Stimulated activated effector memory CD8-positive, alpha-beta T cell treated with anti-CD3 and anti-CD28 coated beads, Interleukin-12 subunit alpha, Interleukin-12 subunit beta, amount 100 ng/mL, for 72 hours (primary cell): Measurements from ENCODE around the gene KRTAP10-9.
"Not testable (repeated sequence)": the region's sequence is repeated elsewhere in the genome, so short reads cannot be mapped to it uniquely, and the experiment has no call there.

Experiments used
- ATAC-seq: fragments of 150-1000 bp; cut with Tn5 transposase; 2 replicates; pipeline ENCODE4 v1.10.0; 2021
- DNase-seq, 2 donors: peaks; one replicate each; pipeline ENCODE4 v3.0.0; 2021 to 2022; ENCODE audit warnings: low spot score in 2 of 2
- H3K27ac Mint-ChIP-seq: one replicate; pipeline ENCODE4 v1.8.0; 2022; ENCODE audit warnings: mild to moderate bottlenecking, mixed read lengths
- H3K36me3 Mint-ChIP-seq: one replicate; pipeline ENCODE4 v1.8.0; 2022; ENCODE audit warnings: mild to moderate bottlenecking, mixed read lengths
- H3K4me1 Mint-ChIP-seq: one replicate; pipeline ENCODE4 v1.8.0; 2022; ENCODE audit warnings: mixed read lengths
- H3K4me3 Mint-ChIP-seq: one replicate; pipeline ENCODE4 v1.8.0; 2022; ENCODE audit warnings: mild to moderate bottlenecking, mixed read lengths
- H3K9me3 Mint-ChIP-seq: one replicate; pipeline ENCODE4 v1.8.0; 2022; ENCODE audit warnings: mixed read lengths

Gene KRTAP10-9

GRCh38 chr21:44603109-44603875 lies 23.6 kb upstream of the KRTAP10-9 start:
- no peak for ATAC-seq
- no peak overlapping the region for H3K4me3 Mint-ChIP-seq

GRCh38 chr21:44603911-44604310 lies 23.0 kb upstream of the KRTAP10-9 start:
- no peaks in the 10 kb centered on the region for H3K36me3 Mint-ChIP-seq
- peaks cover 6% of the 10 kb centered on the region for H3K4me1 Mint-ChIP-seq
- DNase-seq, result no peak
- peaks cover 2% of the 10 kb centered on the region for H3K9me3 Mint-ChIP-seq
- no peak overlapping the region for H3K27ac Mint-ChIP-seq
- H3K4me3 Mint-ChIP-seq, result no peak overlapping the region
- ATAC-seq, result no peak

More at GRCh38 chr21:44603109-44603875, 23.6 kb upstream of the KRTAP10-9 start:
- no peak overlapping the region for H3K27ac Mint-ChIP-seq
- peaks cover 3% of the 10 kb centered on the region for H3K9me3 Mint-ChIP-seq
- H3K4me1 Mint-ChIP-seq, result peaks cover 6% of the 10 kb centered on the region
- DNase-seq, result no peak
- H3K36me3 Mint-ChIP-seq, result no peaks in the 10 kb centered on the region

- ATAC-seq, result no peak
- peaks cover 4% of the 10 kb centered on the region for H3K4me1 Mint-ChIP-seq
- peaks cover 17% of the 10 kb centered on the region for H3K9me3 Mint-ChIP-seq
- no peaks in the 10 kb centered on the region for H3K36me3 Mint-ChIP-seq
- H3K4me3 Mint-ChIP-seq, result no peak overlapping the region
- no peak for DNase-seq
- no peak overlapping the region for H3K27ac Mint-ChIP-seq
Observed at GRCh38 chr21:44606495-44606894, 20.4 kb upstream of the KRTAP10-9 start.

- H3K36me3 Mint-ChIP-seq, result no peaks in the 10 kb centered on the region
- no peak overlapping the region for H3K27ac Mint-ChIP-seq
- peaks cover 18% of the 10 kb centered on the region for H3K9me3 Mint-ChIP-seq
- ATAC-seq (no peak), DNase-seq (no peak)
- peaks cover 6% of the 10 kb centered on the region for H3K4me1 Mint-ChIP-seq
- H3K4me3 Mint-ChIP-seq, result no peak overlapping the region
Observed at GRCh38 chr21:44609193-44609592, 17.7 kb upstream of the KRTAP10-9 start.

GRCh38 chr21:44610157-44610843 lies 16.6 kb upstream of the KRTAP10-9 start:
- not testable (repeated sequence) for H3K36me3 Mint-ChIP-seq, DNase-seq, H3K27ac Mint-ChIP-seq, ATAC-seq, H3K4me3 Mint-ChIP-seq, H3K4me1 Mint-ChIP-seq
- H3K9me3 Mint-ChIP-seq, result peaks cover 18% of the 10 kb centered on the region

- Mint-ChIP-seq H3K27ac (no peak overlapping the region), H3K36me3 (no peaks in the 10 kb centered on the region), H3K4me1 (peaks cover 16% of the 10 kb centered on the region), H3K9me3 (peaks cover 18% of the 10 kb centered on the region), H3K4me3 (no peak overlapping the region)
- no peak for DNase-seq
- ATAC-seq, result no peak
Observed at GRCh38 chr21:44611551-44611950, 15.3 kb upstream of the KRTAP10-9 start.

GRCh38 chr21:44612029-44612486 lies 14.8 kb upstream of the KRTAP10-9 start, which contains the start of gene KRTAP10-8:
TSS of gene KRTAP10-8 (plus strand) at chr21:44612079. CDS start at chr21:44612101, 22 bp downstream.
- peak within 1 kb of the TSS; percentile 48 for H3K27ac Mint-ChIP-seq
- H3K9me3 Mint-ChIP-seq, result peaks cover 18% of the 10 kb centered on the region
- DNase-seq (no peak), ATAC-seq (no peak)
- no peaks in the 10 kb centered on the region for H3K36me3 Mint-ChIP-seq
- H3K4me3 Mint-ChIP-seq, result no peak within 1 kb of the TSS
- peaks cover 21% of the 10 kb centered on the region for H3K4me1 Mint-ChIP-seq

GRCh38 chr21:44612669-44613229 lies 14.1 kb upstream of the KRTAP10-9 start:
- Mint-ChIP-seq H3K27ac (peak overlapping the region; percentile 48), H3K9me3 (peaks cover 18% of the 10 kb centered on the region), H3K36me3 (no peaks in the 10 kb centered on the region), H3K4me1 (peaks cover 24% of the 10 kb centered on the region), H3K4me3 (no peak overlapping the region)
- DNase-seq, result peak in 1 of 2 donors; percentile 43
- ATAC-seq, result no peak

GRCh38 chr21:44613386-44614155 lies 13.3 kb upstream of the KRTAP10-9 start:
- ATAC-seq (no peak), DNase-seq (peak in 1 of 2 donors; percentile 38)
- H3K36me3 Mint-ChIP-seq, result no peaks in the 10 kb centered on the region
- peaks cover 18% of the 10 kb centered on the region for H3K9me3 Mint-ChIP-seq
- H3K4me3 Mint-ChIP-seq, result no peak overlapping the region
- H3K4me1 Mint-ChIP-seq, result peaks cover 32% of the 10 kb centered on the region
- H3K27ac Mint-ChIP-seq, result peak overlapping the region; percentile 48

GRCh38 chr21:44614161-44614631 lies 12.7 kb upstream of the KRTAP10-9 start:
- no peak overlapping the region for H3K27ac Mint-ChIP-seq
- no peak overlapping the region for H3K4me3 Mint-ChIP-seq
- peak in 1 of 2 donors; percentile 36 for DNase-seq
- ATAC-seq, result no peak
- peaks cover 16% of the 10 kb centered on the region for H3K9me3 Mint-ChIP-seq
- H3K36me3 Mint-ChIP-seq, result no peaks in the 10 kb centered on the region
- H3K4me1 Mint-ChIP-seq, result peaks cover 38% of the 10 kb centered on the region

- Mint-ChIP-seq H3K36me3 (no peaks in the 10 kb centered on the region), H3K4me3 (no peak overlapping the region), H3K4me1 (peaks cover 45% of the 10 kb centered on the region), H3K27ac (no peak overlapping the region), H3K9me3 (peaks cover 16% of the 10 kb centered on the region)
- DNase-seq (peak in 1 of 2 donors; percentile 37), ATAC-seq (no peak)
Observed at GRCh38 chr21:44614961-44615391, 11.9 kb upstream of the KRTAP10-9 start.

- H3K27ac Mint-ChIP-seq, result no peak overlapping the region
Observed at GRCh38 chr21:44615466-44615865, 11.4 kb upstream of the KRTAP10-9 start.

GRCh38 chr21:44615911-44616590 lies 10.8 kb upstream of the KRTAP10-9 start:
- H3K4me3 Mint-ChIP-seq, result no peak overlapping the region
- H3K9me3 Mint-ChIP-seq, result peaks cover 21% of the 10 kb centered on the region
- DNase-seq (peak in 1 of 2 donors; percentile 38), ATAC-seq (no peak)
- H3K36me3 Mint-ChIP-seq, result no peaks in the 10 kb centered on the region
- H3K4me1 Mint-ChIP-seq, result peaks cover 45% of the 10 kb centered on the region
- H3K27ac Mint-ChIP-seq, result peak overlapping the region; percentile 91

More at GRCh38 chr21:44615466-44615865, 11.4 kb upstream of the KRTAP10-9 start:
- Mint-ChIP-seq H3K4me3 (no peak overlapping the region), H3K4me1 (peaks cover 45% of the 10 kb centered on the region), H3K9me3 (peaks cover 19% of the 10 kb centered on the region), H3K36me3 (no peaks in the 10 kb centered on the region)
- DNase-seq (no peak), ATAC-seq (no peak)

- DNase-seq, result no peak
- peaks cover 17% of the 10 kb centered on the region for H3K9me3 Mint-ChIP-seq
- no peaks in the 10 kb centered on the region for H3K36me3 Mint-ChIP-seq
- ATAC-seq, result no peak
- H3K27ac Mint-ChIP-seq, result peak overlapping the region; percentile 91
- no peak overlapping the region for H3K4me3 Mint-ChIP-seq
- H3K4me1 Mint-ChIP-seq, result peaks cover 45% of the 10 kb centered on the region
Observed at GRCh38 chr21:44616591-44616926, 10.3 kb upstream of the KRTAP10-9 start.
